Glomerular visceral epithelial cell (primary cell): ENCODE data around the gene TRIM62.

Source experiments
- DNase-seq: peaks from one replicate; pipeline ENCODE4 v3.0.0-alpha.2; 2016; ENCODE audit errors: extremely low spot score

TRIM62 gene

DNA sequence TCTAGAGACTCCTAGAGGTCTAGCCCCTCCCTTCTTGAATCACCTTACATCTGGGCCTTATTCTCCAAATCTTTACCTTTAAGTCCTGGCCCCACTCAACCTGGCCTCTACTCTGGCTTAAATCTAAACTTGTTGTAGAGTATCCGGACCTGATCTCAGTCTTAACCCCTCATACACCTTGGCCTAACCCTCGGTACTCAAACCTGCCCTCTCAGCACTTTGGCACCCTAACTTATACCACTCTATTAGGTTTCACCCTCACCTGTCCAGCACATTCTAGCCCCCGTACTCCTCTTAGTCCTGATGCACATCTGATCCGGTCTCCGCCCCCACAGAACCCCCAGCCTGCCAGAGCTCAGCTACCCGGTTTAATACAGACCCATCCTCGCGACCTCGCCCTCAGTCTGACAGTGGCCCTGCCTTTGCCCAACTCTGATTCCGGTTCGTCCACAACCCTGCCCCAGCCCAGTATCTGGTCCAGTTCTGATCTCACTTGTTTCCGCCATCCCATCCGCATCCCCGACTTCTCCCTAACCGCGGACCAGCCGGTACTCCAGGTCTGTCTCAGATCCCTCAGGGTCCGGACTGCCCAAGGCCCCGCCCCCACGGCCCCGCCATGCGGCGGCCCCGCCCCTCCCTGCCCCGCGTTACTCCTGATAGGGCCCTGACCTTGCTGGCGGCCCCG is 1.5 kb downstream of the TRIM62 start:
- DNase-seq: no peak

DNA sequence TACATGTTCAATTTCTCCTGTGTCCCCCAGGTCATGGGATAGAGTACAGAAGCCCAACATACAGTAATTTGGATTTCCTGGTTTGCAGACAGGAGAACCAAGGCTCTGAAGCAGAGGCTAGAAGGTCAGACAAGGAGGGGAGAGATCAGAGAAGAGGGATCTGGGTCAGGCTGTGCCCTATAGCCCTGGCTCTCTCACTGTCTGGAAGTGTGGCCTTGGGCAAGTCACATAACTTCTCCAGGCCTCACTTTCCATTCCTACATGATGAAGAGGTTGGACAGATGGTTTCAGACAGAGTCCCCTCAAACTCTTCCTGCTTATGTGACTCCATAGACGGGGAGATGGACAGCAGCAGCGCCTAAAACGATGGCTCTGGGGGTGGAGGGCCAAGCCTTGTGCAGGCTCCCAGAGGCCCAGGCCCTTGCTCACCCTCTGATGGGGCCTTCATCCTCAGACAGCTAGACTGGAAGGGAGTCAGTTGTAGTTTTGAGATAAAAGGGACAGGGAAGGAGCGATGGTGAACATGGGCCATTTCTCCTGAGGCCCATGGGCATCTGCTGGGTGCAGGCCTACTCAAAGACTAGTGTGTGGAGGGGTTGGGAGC is 2.9 kb downstream of the TRIM62 start:
- no peak for DNase-seq

DNA sequence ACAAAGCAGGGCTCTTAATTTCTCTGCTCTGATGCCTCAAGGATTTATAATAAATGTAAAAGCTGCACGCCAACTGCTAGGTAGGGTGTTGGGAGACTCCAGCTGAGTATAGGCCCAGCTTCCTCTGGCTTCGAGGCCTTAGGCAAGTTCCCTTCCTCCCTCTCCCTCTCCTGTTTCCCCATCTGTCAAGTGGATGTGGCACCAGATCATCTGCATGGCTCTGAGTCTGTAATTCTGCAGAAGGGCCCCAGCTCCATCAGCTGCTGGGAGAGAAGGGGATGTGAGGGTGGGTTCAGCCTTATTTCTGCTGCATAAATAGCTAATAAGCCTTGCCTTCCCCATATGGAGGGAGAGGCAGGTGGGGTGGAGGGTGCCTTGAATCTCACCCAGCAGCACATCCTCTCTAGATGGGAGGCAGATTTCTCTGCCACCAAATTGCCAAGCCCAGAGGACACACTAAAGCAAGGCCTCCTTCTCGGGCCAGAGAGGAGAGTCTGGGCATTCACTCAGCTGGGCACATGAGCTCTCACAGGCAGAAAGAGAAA is 3.8 kb downstream of the TRIM62 start:
- DNase-seq: no peak

DNA sequence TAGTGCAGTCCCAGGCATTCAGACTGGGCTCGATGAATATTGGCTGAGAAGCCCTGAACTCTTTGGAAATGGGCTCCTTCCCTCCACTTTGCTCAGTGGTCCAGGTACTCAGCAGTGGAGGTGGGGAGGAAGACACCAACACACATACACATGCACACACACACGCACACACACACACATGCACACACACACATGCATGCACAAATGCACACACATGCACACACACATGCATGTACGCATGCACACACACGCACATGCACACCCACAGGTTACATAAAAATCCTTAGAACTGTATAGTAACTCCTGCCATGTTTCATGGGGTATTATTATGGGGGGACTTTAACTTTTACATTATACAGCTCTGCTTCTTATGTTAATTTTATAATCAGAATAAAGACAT is 5.0 kb downstream of the TRIM62 start:
- DNase-seq: no peak

DNA sequence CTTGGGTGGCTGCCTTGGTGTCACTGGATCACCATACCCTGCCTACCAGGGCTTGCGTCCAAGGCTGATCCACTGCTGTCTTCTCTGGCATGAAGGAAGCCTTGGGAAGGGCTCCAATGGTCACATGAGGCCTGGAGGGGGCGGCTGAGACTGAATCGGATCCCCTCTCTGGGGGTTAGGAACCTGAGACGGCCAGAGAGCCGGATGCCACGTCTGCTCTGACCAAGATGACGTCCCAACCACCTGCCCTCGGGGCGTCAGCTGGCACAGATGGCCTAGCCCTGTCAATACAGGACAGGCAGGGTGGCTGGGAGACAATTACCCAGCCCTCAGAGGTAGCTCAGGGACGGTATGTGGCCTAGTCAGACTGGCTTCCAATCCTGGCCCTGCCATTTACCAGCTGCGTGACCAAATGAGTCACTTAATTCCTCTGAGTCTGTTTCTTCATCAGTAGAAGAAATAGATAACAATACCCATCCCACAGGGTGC is 5.4 kb downstream of the TRIM62 start:
- DNase-seq: no peak

DNA sequence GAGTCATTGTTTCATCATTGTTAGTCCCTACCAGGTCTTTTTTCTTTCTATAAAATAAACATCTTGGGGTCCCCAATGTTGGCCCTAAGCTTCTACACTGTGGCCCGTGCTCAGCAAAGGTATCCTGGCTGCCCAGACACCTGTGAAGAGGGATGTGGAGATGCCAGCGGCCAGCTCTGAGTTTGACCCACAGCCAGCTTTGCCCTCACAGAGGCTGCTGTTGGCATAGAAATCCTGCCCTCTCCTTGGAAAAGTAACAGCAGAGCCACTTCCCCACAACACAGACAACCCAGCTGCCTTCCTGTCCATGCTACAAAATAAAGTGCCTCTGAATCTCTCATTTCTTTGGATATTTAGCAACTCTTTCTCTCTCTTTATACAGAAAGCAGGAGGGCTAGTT is 6.0 kb downstream of the TRIM62 start:
- DNase-seq: no peak

DNA sequence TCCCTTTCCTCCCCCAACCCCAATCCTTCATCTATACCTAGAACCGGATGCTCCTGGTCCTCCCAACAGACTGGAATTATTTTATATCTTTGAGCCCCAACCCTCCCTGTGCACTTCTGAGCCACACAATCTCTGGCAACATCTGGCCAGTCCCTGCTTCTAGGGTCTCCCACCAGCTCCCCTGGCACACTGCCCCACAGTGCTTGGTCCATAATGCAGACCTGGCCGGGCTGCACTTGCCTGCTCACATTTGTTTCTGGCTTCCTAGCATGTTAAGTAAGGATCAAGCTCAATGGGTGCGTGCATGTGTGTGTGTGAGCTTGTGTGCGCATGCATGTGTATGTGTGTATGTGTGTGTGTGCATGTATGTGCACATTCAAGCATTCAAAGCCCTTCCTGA is 8.8 kb downstream of the TRIM62 start:
- no peak for DNase-seq

DNA sequence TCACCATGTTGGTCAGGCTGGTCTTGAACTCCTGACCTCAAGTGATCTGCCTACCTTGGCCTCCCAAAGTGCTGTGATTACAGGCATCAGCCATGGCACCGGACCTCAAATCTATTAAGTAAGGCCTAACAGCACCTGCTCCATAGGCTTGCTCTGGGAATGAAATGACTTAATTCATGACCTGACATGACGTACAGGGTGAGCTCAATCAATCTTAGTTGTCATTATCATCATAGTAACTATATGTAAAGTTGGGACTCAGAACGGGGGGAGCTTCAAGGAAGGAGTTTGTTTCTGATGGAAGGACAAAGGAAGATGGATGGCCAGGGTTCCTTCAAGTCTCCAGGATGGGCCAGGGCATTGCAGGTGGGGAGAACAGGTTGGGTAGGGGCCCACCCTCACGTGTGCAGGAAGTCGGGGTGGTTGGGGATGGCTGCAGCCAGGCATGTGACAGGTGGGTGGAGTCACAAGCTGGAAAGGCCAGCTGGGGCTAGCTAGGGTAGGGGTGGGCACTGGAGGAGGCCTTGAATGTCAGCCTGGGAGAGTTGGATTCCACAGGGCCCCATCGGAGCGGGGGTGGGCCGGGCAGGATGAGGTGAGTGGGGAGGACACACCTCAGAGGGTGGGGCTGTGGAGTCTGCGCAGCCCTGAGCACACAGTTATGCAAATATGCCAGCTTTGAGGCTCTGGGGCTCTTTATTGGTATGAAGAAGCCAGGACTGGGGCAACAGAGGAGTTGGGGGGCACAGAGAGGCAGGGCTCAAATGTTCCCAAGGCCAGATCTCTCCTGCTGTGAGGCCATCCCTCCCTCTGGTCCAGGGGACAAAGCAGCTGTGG is 9.6 kb downstream of the TRIM62 start:
- no peak for DNase-seq

DNA sequence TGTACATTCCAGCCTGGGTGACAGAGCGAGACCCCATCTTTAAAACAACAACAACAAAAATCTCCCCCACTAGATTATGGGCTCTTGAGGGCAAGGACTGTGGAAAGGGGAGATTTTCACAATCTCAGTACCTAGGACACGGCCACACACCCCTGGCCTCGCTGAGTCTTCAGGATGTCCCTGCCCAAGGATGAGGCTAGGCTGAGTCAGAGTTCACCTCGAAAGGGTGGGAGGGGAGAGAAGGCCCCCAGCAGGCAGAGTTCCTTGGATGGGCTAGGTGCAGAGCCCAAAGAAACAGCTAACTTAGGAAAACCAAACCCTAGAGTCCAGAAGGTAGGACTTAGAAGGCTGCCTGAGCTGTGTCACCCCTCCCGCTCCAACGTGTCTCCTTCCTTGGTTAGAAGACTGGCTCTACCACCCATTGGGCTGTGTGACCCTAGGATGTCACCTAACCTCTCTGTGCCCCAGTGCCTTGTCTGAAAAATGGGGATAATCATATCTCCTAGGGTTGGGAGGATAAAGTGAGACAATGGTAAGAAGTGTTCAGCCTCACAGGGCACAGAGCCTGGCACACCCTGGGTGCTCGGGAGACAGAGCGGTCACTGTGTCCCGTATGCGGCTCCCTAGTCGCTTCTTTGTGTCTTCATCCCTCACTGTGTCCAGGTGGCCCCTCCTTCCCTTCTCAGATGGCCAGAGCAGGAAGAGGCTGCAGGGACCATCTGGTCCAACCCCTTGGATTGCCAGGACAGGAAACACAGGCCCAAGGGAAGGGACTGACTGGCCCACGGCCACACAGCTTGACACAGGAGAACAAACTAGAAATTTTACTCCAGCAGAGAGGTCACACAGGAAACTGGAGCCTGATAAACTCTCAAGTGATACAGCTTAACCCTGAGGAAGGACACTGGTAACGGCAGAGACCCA is 11.2 kb downstream of the TRIM62 start:
- no peak for DNase-seq

DNA sequence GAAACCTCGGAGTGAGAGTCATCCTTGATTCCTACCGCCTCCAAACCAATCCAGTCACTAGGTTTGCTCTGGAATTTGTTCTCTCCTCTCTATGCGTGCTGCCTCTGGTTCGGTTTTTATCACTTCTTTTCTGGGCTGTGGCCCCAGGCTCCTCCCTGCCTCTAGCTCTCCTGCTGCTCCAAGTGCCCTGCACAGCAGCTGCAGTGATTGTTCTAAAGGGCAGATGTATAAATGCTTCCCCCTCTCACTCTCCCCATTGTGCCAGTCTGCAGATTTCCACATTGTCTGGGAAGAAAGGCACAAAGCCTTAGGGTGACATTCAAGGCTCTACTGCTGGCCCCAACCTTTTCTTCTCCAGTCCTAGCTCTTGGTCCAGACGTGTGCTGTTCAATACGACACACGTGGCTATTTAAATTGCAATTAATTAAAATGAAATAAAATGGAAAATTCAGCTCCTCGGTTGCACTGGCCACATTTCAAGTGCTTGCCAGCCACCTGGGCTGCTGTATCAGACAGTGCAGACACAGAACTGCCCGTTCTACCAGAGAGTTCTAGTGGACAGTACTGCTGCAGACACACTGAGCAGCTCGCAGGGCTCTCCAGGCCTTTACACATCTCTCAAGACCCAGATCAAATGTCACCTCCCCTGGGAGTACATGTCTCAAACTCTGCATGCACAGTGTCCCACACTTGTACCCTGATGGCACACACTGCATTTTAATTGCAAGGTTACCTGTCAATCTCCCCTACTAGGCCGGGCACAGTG is 12.4 kb downstream of the TRIM62 start:
- no peak for DNase-seq

DNA sequence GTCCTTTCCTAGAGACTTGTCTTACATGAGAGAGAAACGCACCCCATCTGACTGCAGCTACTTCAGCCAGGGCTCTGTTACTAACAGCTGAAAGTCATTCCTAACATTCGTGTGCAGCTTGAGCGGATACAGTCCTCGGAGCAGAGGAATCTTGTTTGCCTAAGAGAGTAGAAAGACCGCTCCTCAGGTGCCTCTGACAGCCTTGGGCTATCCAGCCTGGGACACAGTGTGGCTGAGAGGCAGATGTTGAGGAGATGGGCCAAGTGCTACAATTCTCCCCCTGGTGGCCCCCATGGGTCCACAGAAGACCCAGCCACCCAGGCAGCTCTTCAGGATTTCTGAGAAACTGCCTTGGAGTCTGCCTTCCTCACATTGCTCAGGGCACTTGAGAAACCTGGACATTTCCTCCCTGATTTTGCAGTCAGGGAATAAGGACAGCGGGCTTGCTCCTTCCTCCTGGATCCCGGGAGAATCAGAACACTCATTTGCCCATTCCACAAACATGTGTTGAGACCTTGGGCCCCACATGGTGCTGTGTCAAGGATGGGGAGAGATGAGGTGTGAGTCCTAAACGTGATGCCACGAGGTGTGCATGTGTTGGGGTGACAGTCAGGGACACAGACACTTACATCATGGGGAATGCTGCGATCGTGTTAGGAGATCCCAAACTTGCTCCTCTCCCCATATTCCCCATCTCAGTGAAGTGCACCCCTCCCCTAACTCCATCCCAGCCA is 13.1 kb downstream of the TRIM62 start:
- no peak for DNase-seq

DNA sequence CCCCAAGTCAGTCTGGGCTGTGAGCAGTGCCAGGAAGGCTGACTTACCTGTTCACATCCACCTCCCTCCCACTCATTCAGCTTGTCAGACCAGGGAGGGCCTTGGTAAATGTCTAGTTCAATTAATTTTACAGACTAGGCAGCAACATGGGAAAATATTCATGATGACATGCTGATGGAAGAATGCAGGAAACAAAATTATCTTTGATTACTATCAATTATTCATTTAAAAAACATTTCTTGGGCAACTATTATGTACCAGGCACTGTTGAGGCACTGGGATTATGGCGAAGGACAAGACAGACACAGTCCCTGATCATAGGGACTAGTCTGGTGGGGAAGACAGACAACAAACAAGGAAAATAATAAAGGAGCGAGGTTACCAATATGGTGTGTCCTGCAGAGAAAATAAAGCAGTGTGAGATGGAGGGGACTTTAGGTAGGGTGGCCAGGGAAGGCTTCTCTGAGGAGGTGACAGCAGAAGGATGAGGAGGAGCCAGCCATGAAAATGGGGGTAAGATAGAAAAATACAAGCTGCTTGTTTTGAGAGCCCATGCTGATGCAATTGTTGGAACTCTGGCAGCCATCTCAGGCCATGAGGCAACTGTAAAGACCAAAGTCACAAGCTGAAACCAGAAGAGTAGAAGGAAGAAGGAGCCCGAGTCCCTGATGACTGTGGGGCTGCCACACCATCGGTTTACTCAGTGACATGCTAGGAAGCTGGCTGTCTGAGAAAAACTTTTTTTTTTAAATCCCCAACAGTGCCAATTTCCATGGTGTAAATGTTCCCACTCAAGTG is 14.0 kb downstream of the TRIM62 start:
- no peak for DNase-seq

DNA sequence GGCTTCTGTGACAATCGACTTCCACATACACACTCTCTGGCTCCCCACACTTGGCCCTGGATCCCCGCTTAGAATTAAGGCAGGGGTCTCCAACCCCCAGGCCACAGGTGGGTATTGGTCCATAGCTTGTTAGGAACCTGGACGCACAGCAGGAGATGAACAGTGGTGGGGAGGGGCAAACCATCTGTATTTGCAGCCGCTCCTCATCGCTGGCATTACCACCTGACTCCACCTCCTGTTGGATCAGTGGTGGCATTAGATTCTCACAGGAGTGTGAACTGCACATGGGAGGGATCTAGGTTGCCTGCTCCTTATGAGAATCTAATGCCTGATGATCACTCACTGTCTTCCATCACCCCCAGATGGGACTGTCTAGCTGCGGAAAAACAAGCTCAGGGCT is 16.0 kb downstream of the TRIM62 start:
- no peak for DNase-seq

DNA sequence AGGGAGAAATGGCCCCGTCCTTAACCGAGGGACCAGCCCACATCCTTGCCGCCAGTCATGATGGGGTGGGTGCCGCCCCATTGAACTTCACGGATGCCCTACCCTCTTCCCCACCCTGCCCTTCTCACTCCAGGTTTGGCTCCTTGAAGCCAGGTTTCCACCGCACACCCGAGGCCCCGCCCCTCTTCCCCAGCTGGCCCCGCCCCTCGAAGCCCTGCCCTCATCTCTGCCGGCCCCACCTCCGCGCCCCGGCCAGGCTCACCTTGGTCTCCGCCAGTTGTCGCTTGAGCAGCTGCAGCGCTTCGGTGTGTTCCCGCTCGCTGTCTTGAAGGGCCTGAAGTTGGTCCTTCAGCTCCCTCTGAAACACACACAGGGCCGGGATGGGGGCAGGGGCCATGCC is 16.6 kb downstream of the TRIM62 start:
- no peak for DNase-seq

DNA sequence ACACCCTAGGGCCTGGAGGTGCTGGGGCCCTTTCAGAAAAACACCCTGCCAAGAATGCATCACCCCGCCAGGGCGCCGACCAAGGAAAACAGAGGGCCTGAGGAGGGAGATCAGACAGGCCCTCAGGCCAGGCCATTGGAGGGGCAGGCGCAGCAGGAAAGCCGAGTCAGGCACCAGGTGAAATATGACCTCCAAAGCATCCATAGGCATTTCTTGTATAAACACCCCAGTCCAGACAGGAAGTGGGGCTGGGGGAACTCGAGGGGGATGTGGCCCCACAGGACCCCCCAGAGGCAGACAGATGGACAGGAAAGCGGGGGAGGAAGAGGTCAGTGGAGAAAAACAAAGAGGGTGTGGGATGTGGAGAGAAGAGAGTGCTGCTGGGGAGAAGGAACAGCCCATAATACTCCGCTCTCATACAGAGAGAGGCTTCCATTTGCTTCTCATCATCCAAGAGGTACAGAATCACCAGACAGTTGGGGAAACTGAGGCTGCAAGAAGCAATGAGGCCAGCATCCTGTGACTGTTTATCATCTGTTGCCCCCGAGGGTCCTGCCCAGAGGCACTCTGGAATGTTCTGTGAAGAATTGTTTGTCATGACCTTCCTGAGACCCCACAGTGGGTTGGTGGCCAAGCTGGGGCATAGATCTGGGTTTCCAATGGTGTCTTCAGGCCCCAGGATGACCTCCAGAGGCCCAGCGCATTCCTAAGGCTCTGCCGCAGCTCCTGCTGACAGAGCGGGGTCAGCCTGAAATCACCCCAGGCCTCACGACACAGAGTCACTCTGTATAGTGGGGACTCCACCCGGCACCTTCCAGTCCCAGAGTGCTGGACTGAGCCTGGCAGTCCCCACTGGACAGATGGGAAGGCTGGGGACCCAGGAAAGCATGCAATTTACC is 18.0 kb downstream of the TRIM62 start:
- no peak for DNase-seq

DNA sequence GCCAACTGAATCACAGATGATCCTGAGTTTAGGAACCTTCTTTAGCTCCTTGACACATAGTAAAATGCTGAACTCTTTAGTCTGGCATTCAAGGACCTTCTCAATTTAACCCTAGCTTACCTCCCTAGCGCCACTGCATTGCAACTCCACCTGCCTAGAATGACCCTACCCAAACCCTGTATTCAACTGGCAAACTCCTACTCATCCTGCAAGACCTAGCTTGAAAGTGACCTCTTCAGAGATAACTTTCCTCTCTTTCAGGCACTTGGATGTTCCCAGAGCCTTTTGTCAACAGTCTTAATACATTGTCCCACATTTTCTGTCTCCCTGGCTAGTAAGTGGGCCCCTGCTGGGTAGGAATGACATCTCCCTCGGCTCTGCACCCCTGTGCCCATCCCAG is 19.7 kb downstream of the TRIM62 start:
- no peak for DNase-seq

DNA sequence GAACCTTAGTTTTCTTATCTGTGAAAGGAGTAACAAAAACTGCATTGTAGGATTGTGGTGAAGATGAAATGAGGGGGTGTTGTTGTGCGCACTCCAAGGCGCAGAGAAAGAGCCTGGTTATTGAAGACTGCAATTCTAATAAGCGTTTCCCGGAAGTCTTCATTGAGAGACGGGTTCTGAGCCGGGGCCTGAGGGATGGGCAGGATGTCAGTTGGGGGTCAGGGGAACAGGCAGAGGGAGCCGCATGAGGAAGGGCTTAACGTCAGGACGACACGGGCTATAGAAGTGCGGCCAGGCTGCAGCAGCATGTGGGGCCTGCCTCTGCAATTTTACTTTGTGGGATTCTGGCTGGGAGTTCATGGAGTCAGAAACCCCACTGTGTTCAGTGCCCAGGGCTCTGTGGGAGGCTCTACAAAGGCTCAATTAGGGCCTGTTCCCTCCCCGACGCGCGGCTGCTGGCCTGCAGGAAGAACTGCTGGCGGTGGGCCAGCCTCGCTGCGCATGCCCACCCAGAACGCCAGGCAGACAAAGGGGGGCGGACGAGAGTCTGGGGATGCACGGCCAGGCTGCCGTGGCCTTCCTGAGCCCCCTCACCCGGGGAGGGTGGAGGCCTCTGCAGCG is 20.7 kb downstream of the TRIM62 start:
- DNase-seq: no peak

DNA sequence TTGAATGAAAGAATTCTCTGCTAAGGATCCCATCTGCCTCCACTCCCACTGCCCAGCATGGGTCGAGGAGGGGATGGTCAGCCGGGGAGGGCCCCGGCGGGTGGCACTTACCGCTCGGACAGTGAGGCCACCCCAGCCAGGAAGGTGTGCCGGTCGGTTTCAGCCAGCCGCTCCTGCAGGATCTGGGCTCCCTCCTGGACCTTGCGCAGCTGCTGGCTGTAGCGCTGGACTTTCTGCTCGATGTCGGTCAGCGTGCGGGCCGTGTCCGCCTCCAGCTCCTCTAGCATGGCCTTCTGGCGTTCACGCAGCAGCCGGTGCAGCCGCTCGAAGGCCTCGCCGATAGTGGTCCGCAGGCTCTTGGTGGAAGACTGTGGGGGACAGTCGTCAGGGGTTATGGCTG is 22.3 kb downstream of the TRIM62 start:
- DNase-seq: no peak
